Caco-2 (cell line): Measurements from ENCODE around the gene MAML2. TPM values are rescaled to one million over a fixed set of nuclear protein-coding genes. Genes with fewer than 3 reads are reported as not detected.

ENCODE experiments used
- BruUV-seq: library from RNA; stranded (reverse); fragments of 400-500 nt; replicated peaks from 2 replicates; lab custom pipeline; 2021; lab: Mats Ljungman, UMichigan
- CTCF ChIA-PET: fragments of 300-600 bp; sonication (Branson Sonifier 250); formaldehyde crosslinking; loops from one replicate; lab custom pipeline; 2022; ENCODE audit warnings: antibody characterized with exemption; lab: Charles Lee
- POLR2A ChIA-PET: fragments of 300-600 bp; sonication (Branson Sonifier 250); formaldehyde crosslinking; loops from one replicate; lab custom pipeline; 2022; ENCODE audit warnings: antibody characterized with exemption; lab: Charles Lee
- DNase-seq, 2 experiments: peaks; one replicate each; pipeline versions ENCODE4 v3.0.0 to v3.0.0-alpha.2; 2020 to 2022
- H3K27me3 ChIP-seq: replicated peaks from 2 replicates; pipeline ENCODE4 v1.6.0; 2011; ENCODE audit warnings: low read length; ENCODE audit not compliant: control insufficient read depth, insufficient read depth
- H3K36me3 ChIP-seq: 2 replicates; pipeline ENCODE4 v1.5.1; 2011; ENCODE audit warnings: low read length; ENCODE audit not compliant: control insufficient read depth, insufficient read depth
- H3K4me1 ChIP-seq: fragments of 250-450 bp; sonication (Bioruptor Pico); 2 replicates; pipeline ENCODE4 v1.5.1; 2020; ENCODE audit warnings: mild to moderate bottlenecking
- H3K4me3 ChIP-seq: 2 replicates; pipeline ENCODE4 v1.5.1; 2011; ENCODE audit warnings: low read depth, mild to moderate bottlenecking, control low read depth, low read length
- H3K9me3 ChIP-seq: fragments of 250-450 bp; sonication (Bioruptor Pico); 2 replicates; pipeline ENCODE4 v1.5.1; 2020; ENCODE audit warnings: mild to moderate bottlenecking, moderate library complexity
- H3K27ac Mint-ChIP-seq: one replicate; pipeline ENCODE4 v1.8.0; 2022; ENCODE audit warnings: mixed read lengths; ENCODE audit not compliant: unreplicated experiment
- H3K27me3 Mint-ChIP-seq: one replicate; pipeline ENCODE4 v1.8.0; 2022; ENCODE audit warnings: mixed read lengths; ENCODE audit not compliant: insufficient read depth, unreplicated experiment
- H3K36me3 Mint-ChIP-seq: one replicate; pipeline ENCODE4 v1.8.0; 2022; ENCODE audit warnings: mild to moderate bottlenecking, mixed read lengths; ENCODE audit not compliant: insufficient read depth, unreplicated experiment
- H3K4me1 Mint-ChIP-seq: one replicate; pipeline ENCODE4 v1.8.0; 2022; ENCODE audit warnings: low read depth, mixed read lengths; ENCODE audit not compliant: unreplicated experiment
- H3K4me3 Mint-ChIP-seq: one replicate; pipeline ENCODE4 v1.8.0; 2022; ENCODE audit warnings: mild to moderate bottlenecking, moderate library complexity, mixed read lengths; ENCODE audit not compliant: unreplicated experiment
- H3K9me3 Mint-ChIP-seq: one replicate; pipeline ENCODE4 v1.8.0; 2022; ENCODE audit warnings: mixed read lengths; ENCODE audit not compliant: unreplicated experiment
- CTCF ChIP-seq, 2 experiments: fragments of 200-600 bp in 1 of 2; IDR thresholded peaks; 1 replicate in 1 of 2; 2 replicates in 1 of 2; pipeline versions ENCODE4 v1.5.1 to v1.8.0; 2011 to 2022; ENCODE audit warnings: antibody characterized with exemption in 1 of 2, control low read depth in 1 of 2, inconsistent platforms in 1 of 2, low read depth in 1 of 2, low read length in 1 of 2, mild to moderate bottlenecking in 1 of 2, moderate library complexity in 1 of 2; ENCODE audit not compliant: insufficient read depth in 1 of 2, severe bottlenecking in 1 of 2, unreplicated experiment in 1 of 2
- intact Hi-C: fragments of 100-400 bp; cut with micrococcal nuclease; formaldehyde crosslinking; loops from one replicate; pipeline ENCODE4 v1.10.0; 2022; ENCODE audit not compliant: unreplicated experiment
- total RNA-seq: library from RNA; stranded (reverse); gene quantifications from 2 replicates; pipeline ENCODE4 v1.2.3, GENCODE V29; 2022

MAML2 gene
- total RNA-seq, 1 experiment from 2014 or later = 11.5 TPM

- CTCF ChIA-PET = no interaction called here
- Histone ChIP-seq H3K4me1 (no peaks in the 10 kb centered on the region), H3K36me3 (no peaks in the 10 kb centered on the region), H3K4me3 (no peak overlapping the region), H3K9me3 (no peaks in the 10 kb centered on the region), H3K27me3 (no peaks in the 10 kb centered on the region)
- no peak for TF ChIP-seq CTCF (IDR thresholded peaks at IDR 0.05; ENCODE audit: insufficient read depth in 1 of 2, low read depth in 1 of 2, low read length in 1 of 2, severe bottlenecking in 1 of 2, unreplicated experiment in 1 of 2)
- no peaks in the 10 kb centered on the region for H3K4me1 Mint-ChIP-seq
- no peaks in the 10 kb centered on the region for H3K27me3 Mint-ChIP-seq
- no TSS peak for BruUV-seq
- no peaks in the 10 kb centered on the region for H3K36me3 Mint-ChIP-seq
- no peak for DNase-seq
- H3K4me3 Mint-ChIP-seq = no peak overlapping the region
- H3K9me3 Mint-ChIP-seq = no peaks in the 10 kb centered on the region
- POLR2A ChIA-PET = no interaction called here
- H3K27ac Mint-ChIP-seq = no peak overlapping the region
- intact Hi-C loops = no loop called here
These were observed 49.9 kb downstream of the MAML2 start for GRCh38 chr11:96293109-96293508.

GRCh38 chr11:96292291-96293010 lies 50.5 kb downstream of the MAML2 start:
- Mint-ChIP-seq H3K27me3 (no peaks in the 10 kb centered on the region), H3K36me3 (no peaks in the 10 kb centered on the region), H3K4me1 (no peaks in the 10 kb centered on the region), H3K27ac (no peak overlapping the region), H3K9me3 (no peaks in the 10 kb centered on the region), H3K4me3 (no peak overlapping the region)
- ChIA-PET CTCF (no interaction called here), POLR2A (no interaction called here)
- Histone ChIP-seq H3K4me1 (no peaks in the 10 kb centered on the region), H3K9me3 (no peaks in the 10 kb centered on the region), H3K27me3 (no peaks in the 10 kb centered on the region), H3K4me3 (no peak overlapping the region), H3K36me3 (no peaks in the 10 kb centered on the region)
- intact Hi-C loops = no loop called here
- no peak for TF ChIP-seq CTCF (IDR thresholded peaks at IDR 0.05; ENCODE audit: insufficient read depth in 1 of 2, low read depth in 1 of 2, low read length in 1 of 2, severe bottlenecking in 1 of 2, unreplicated experiment in 1 of 2)
- no peak for DNase-seq
- no TSS peak for BruUV-seq

- H3K36me3 Mint-ChIP-seq = peaks cover 7% of the 10 kb centered on the region
- POLR2A ChIA-PET = no interaction called here
- H3K27me3 ChIP-seq = no peaks in the 10 kb centered on the region
- no peaks in the 10 kb centered on the region for H3K9me3 ChIP-seq
- H3K27ac Mint-ChIP-seq = no peak overlapping the region
- TF ChIP-seq CTCF (IDR thresholded peaks at IDR 0.05; ENCODE audit: insufficient read depth in 1 of 2, low read depth in 1 of 2, low read length in 1 of 2, severe bottlenecking in 1 of 2, unreplicated experiment in 1 of 2) = no peak
- intact Hi-C loops = no loop called here
- no peaks in the 10 kb centered on the region for H3K4me1 ChIP-seq
- H3K4me1 Mint-ChIP-seq = no peaks in the 10 kb centered on the region
- DNase-seq = no peak
- no peaks in the 10 kb centered on the region for H3K36me3 ChIP-seq
- BruUV-seq = no TSS peak
- CTCF ChIA-PET = no interaction called here
- no peak overlapping the region for H3K4me3 Mint-ChIP-seq
- H3K4me3 ChIP-seq = no peak overlapping the region
- peaks cover 9% of the 10 kb centered on the region for H3K9me3 Mint-ChIP-seq
- H3K27me3 Mint-ChIP-seq = no peaks in the 10 kb centered on the region
These were observed 52.4 kb downstream of the MAML2 start for GRCh38 chr11:96290631-96291030.
